GM12878 (cell line): ENCODE data around the gene TMEM163.

Source experiments
- BCLAF1 ChIP-seq: fragments of 450-650 bp; IDR thresholded peaks from 2 replicates; pipeline ENCODE4 v1.6.1; 2017; ENCODE audit warnings: antibody characterized with exemption, mild to moderate bottlenecking, moderate library complexity
- CEBPB ChIP-seq, 2 experiments: fragments of 150-350 bp in 1 of 2; IDR thresholded peaks; 2 replicates each; pipeline ENCODE4 v1.6.1; 2012 to 2014; ENCODE audit warnings: low read depth in 2 of 2, low read length in 2 of 2, borderline replicate concordance in 1 of 2, inconsistent platforms in 1 of 2
- CTCF ChIP-seq, 3 experiments: IDR thresholded peaks in 2 of 3; conservative IDR thresholded peaks in 1 of 3; 2 replicates each; pipeline ENCODE4 v1.5.1; 2011; ENCODE audit warnings: low read depth in 3 of 3, low read length in 3 of 3, mild to moderate bottlenecking in 3 of 3, control low read depth in 2 of 3, moderate library complexity in 2 of 3, inconsistent platforms in 1 of 3, mixed read lengths in 1 of 3; ENCODE audit not compliant: control insufficient read depth in 2 of 3, insufficient read depth in 1 of 3; ENCODE audit errors: extremely low read depth in 1 of 3
- E2F4 ChIP-seq: IDR thresholded peaks from 2 replicates; pipeline ENCODE4 v1.6.1; 2012; ENCODE audit warnings: low read depth, low read length, improper control_type of control experiment
- EP300 ChIP-seq, 2 experiments: fragments of 150-350 bp in 1 of 2; IDR thresholded peaks; 2 replicates each; pipeline ENCODE4 v1.6.1; 2011 to 2012; ENCODE audit warnings: low read depth in 2 of 2, low read length in 2 of 2, borderline replicate concordance in 1 of 2, improper control_type of control experiment in 1 of 2, inconsistent platforms in 1 of 2; ENCODE audit not compliant: control insufficient read depth in 1 of 2
- EZH2 ChIP-seq: IDR thresholded peaks from 2 replicates; pipeline ENCODE4 v1.6.1; 2012; ENCODE audit warnings: low read depth, mild to moderate bottlenecking, control low read depth, inconsistent platforms, low read length, borderline replicate concordance; ENCODE audit not compliant: control insufficient read depth
- MAX ChIP-seq: IDR thresholded peaks from 2 replicates; pipeline ENCODE4 v1.6.1; 2012; ENCODE audit warnings: low read depth, low read length, improper control_type of control experiment
- POLR2AphosphoS5 ChIP-seq: IDR thresholded peaks from 2 replicates; pipeline ENCODE4 v1.6.1; 2011; ENCODE audit warnings: mild to moderate bottlenecking, low read length, inconsistent platforms
- TBL1XR1 ChIP-seq: IDR thresholded peaks from 2 replicates; pipeline ENCODE4 v1.6.1; 2012; ENCODE audit warnings: low read depth, low read length, improper control_type of control experiment
- USF2 ChIP-seq: IDR thresholded peaks from 2 replicates; pipeline ENCODE4 v1.6.1; 2011; ENCODE audit warnings: low read depth, low read length, improper control_type of control experiment, borderline replicate concordance

- TF ChIP-seq CTCF (IDR thresholded peaks at IDR 0.05 in 2 of 3, conservative IDR thresholded peaks at IDR 0.05 in 1 of 3; ENCODE audit: control insufficient read depth in 2 of 3, extremely low read depth in 1 of 3, insufficient read depth in 1 of 3, low read depth in 3 of 3, low read length in 3 of 3) = no peak
- no peak for TF ChIP-seq POLR2AphosphoS5
- TF ChIP-seq TBL1XR1 = no peak
- no peak for TF ChIP-seq EZH2
- TF ChIP-seq MAX = no peak
- TF ChIP-seq USF2 = no peak
- no peak for TF ChIP-seq CEBPB (IDR thresholded peaks at IDR 0.05; ENCODE audit: borderline replicate concordance in 1 of 2, low read depth in 2 of 2, low read length in 2 of 2)
- TF ChIP-seq EP300 (IDR thresholded peaks at IDR 0.05; ENCODE audit: borderline replicate concordance in 1 of 2, control insufficient read depth in 1 of 2, low read depth in 2 of 2, low read length in 2 of 2) = no peak
- no peak for TF ChIP-seq BCLAF1
- TF ChIP-seq E2F4 = no peak
These were observed 41.8 kb downstream of the TMEM163 start for GRCh38 chr2:134676960-134677359.
